CD4-positive, alpha-beta T cell (primary cell): ENCODE results near the gene MED9. TPM values are rescaled to one million over a fixed set of nuclear protein-coding genes. Genes with fewer than 3 reads are reported as not detected.

Experiments
- ATAC-seq: fragments of 200-7000 bp; cut with Tn5 transposase; one replicate; pipeline ENCODE4 v1.10.0; 2022; ENCODE audit warnings: mild to moderate bottlenecking; ENCODE audit not compliant: poor library complexity
- CTCF ChIA-PET: fragments of 350-600 bp; sonication (Branson Sonifier 250); formaldehyde crosslinking; loops from one replicate; lab custom pipeline; 2021; ENCODE audit warnings: antibody characterized with exemption, inconsistent platforms; lab: Charles Lee
- POLR2A ChIA-PET: fragments of 350-600 bp; sonication (Branson Sonifier 250); formaldehyde crosslinking; loops from one replicate; lab custom pipeline; 2021; ENCODE audit warnings: antibody characterized with exemption, inconsistent platforms; lab: Charles Lee
- DNase-seq, 14 experiments: peaks; one replicate each; pipeline ENCODE4 v3.0.0-alpha.2; 2013 to 2020; ENCODE audit warnings: mixed read lengths in 2 of 14
- H3K27ac ChIP-seq, 2 donors: one replicate each; pipeline versions ENCODE4 v1.5.1 to v1.7.0; 2013; ENCODE audit warnings: low read length in 2 of 2, low read depth in 1 of 2, mild to moderate bottlenecking in 1 of 2
- H3K27me3 ChIP-seq, 2 experiments: 1 replicate in 1 of 2; 2 replicates in 1 of 2; pipeline versions ENCODE4 v1.6.1 to v1.7.0; 2013; ENCODE audit warnings: low read length in 2 of 2, control low read depth in 1 of 2, mild to moderate bottlenecking in 1 of 2, moderate library complexity in 1 of 2; ENCODE audit not compliant: insufficient read depth in 2 of 2, control insufficient read depth in 1 of 2
- H3K36me3 ChIP-seq: one replicate; pipeline ENCODE4 v1.6.1; 2013; ENCODE audit warnings: low read length, control low read depth; ENCODE audit not compliant: insufficient read depth
- H3K4me1 ChIP-seq: one replicate; pipeline ENCODE4 v1.6.1; 2013; ENCODE audit warnings: low read length, control low read depth; ENCODE audit not compliant: insufficient read depth
- H3K4me3 ChIP-seq: one replicate; pipeline ENCODE4 v1.5.1; 2013; ENCODE audit warnings: mild to moderate bottlenecking, low read length, moderate library complexity
- H3K9me3 ChIP-seq, 2 experiments: 1 replicate in 1 of 2; 2 replicates in 1 of 2; pipeline versions ENCODE4 v1.6.1 to v1.7.0; 2013; ENCODE audit warnings: low read length in 2 of 2, mild to moderate bottlenecking in 2 of 2, control low read depth in 1 of 2, moderate library complexity in 1 of 2; ENCODE audit not compliant: control insufficient read depth in 1 of 2, insufficient read depth in 1 of 2
- H3K27ac Mint-ChIP-seq: one replicate; pipeline ENCODE4 v1.8.0; 2020; ENCODE audit warnings: mixed read lengths
- H3K27me3 Mint-ChIP-seq: one replicate; pipeline ENCODE4 v1.8.0; 2021; ENCODE audit warnings: mixed read lengths
- H3K36me3 Mint-ChIP-seq: one replicate; pipeline ENCODE4 v1.8.0; 2021; ENCODE audit warnings: low read depth, mixed read lengths
- H3K4me1 Mint-ChIP-seq: one replicate; pipeline ENCODE4 v1.8.0; 2021; ENCODE audit warnings: low read depth, mixed read lengths
- H3K4me3 Mint-ChIP-seq: one replicate; pipeline ENCODE4 v1.8.0; 2020; ENCODE audit warnings: mild to moderate bottlenecking, mixed read lengths
- H3K9me3 Mint-ChIP-seq: one replicate; pipeline ENCODE4 v1.8.0; 2020; ENCODE audit warnings: mixed read lengths
- CTCF ChIP-seq: fragments of 200-600 bp; IDR thresholded peaks from one replicate; pipeline ENCODE4 v1.8.0; 2022; ENCODE audit warnings: antibody characterized with exemption, mild to moderate bottlenecking
- intact Hi-C, 2 experiments: fragments of 100-400 bp; cut with DNase I in 1 of 2; cut with micrococcal nuclease in 1 of 2; formaldehyde crosslinking; loops; one replicate each; pipeline versions ENCODE4 v1.15.1 to v1.9.0; 2023 to 2025; cut with DNase I, micrococcal nuclease
- total RNA-seq, 174 experiments: library from RNA in 2 of 174; stranded (reverse) in 2 of 174; gene quantifications; one replicate each; pipeline ENCODE4 v1.2.3 and lab custom pipeline; 2021 to 2026

Gene MED9
- total RNA-seq, 2 experiments from 2014 or later: 27.0 to 27.9 TPM

- H3K27me3 Mint-ChIP-seq: no peaks in the 10 kb centered on the region
- CTCF ChIA-PET: interaction anchor here (1.5 kb wide), 1 partner anchor 85 kb away, joined by 7 read pairs; no protein-coding TSS in a partner anchor
- peak; percentile 67 for ATAC-seq
- no peak overlapping the region for H3K27ac Mint-ChIP-seq
- H3K36me3 Mint-ChIP-seq: no peaks in the 10 kb centered on the region
- no peaks in the 10 kb centered on the region for H3K27me3 ChIP-seq
- H3K27ac ChIP-seq: no peak overlapping the region
- H3K4me1 Mint-ChIP-seq: peaks cover 11% of the 10 kb centered on the region
- no peak overlapping the region for H3K4me3 Mint-ChIP-seq
- H3K9me3 ChIP-seq: no peaks in the 10 kb centered on the region
- H3K4me3 ChIP-seq: no peak overlapping the region
- no peaks in the 10 kb centered on the region for H3K9me3 Mint-ChIP-seq
- peaks cover 6% of the 10 kb centered on the region for H3K4me1 ChIP-seq
- DNase-seq: peak; percentile 58 to 88 (median 73)
- H3K36me3 ChIP-seq: no peaks in the 10 kb centered on the region
- peak; percentile 83 for TF ChIP-seq CTCF
- POLR2A ChIA-PET: interaction anchor here (1.0 kb wide), 1 partner anchor 85 kb away, joined by 3 read pairs; no protein-coding TSS in a partner anchor
- intact Hi-C loops: loop anchor here (1.0 to 5.0 kb wide), 4 partner anchors 48 to 203 kb away; no protein-coding TSS in a partner anchor
Measured at GRCh38 chr17:17440010-17440843, 36.6 kb upstream of the MED9 start.

- POLR2A ChIA-PET: no interaction called here
- Mint-ChIP-seq H3K36me3 (no peaks in the 10 kb centered on the region), H3K4me1 (peaks cover 11% of the 10 kb centered on the region), H3K27me3 (no peaks in the 10 kb centered on the region), H3K27ac (no peak overlapping the region), H3K4me3 (no peak overlapping the region), H3K9me3 (no peaks in the 10 kb centered on the region)
- H3K4me3 ChIP-seq: no peak overlapping the region
- CTCF ChIA-PET: interaction anchor here (1.5 kb wide), 1 partner anchor 86 kb away, joined by 7 read pairs; no protein-coding TSS in a partner anchor
- intact Hi-C loops: loop anchor here (1.0 to 5.0 kb wide), 4 partner anchors 49 to 202 kb away; no protein-coding TSS in a partner anchor
- peaks cover 6% of the 10 kb centered on the region for H3K4me1 ChIP-seq
- ATAC-seq (no peak), DNase-seq (no peak)
- no peaks in the 10 kb centered on the region for H3K36me3 ChIP-seq
- TF ChIP-seq CTCF: no peak
- no peaks in the 10 kb centered on the region for H3K27me3 ChIP-seq
- no peaks in the 10 kb centered on the region for H3K9me3 ChIP-seq
- H3K27ac ChIP-seq: no peak overlapping the region
Measured at GRCh38 chr17:17440938-17441675, 35.7 kb upstream of the MED9 start.

GRCh38 chr17:17443173-17443572 lies 33.6 kb upstream of the MED9 start:
- POLR2A ChIA-PET: no interaction called here
- Histone ChIP-seq H3K36me3 (no peaks in the 10 kb centered on the region), H3K4me1 (peaks cover 6% of the 10 kb centered on the region), H3K27me3 (no peaks in the 10 kb centered on the region), H3K27ac (no peak overlapping the region), H3K9me3 (no peaks in the 10 kb centered on the region), H3K4me3 (no peak overlapping the region)
- CTCF ChIA-PET: no interaction called here
- Mint-ChIP-seq H3K4me1 (peaks cover 11% of the 10 kb centered on the region), H3K27me3 (no peaks in the 10 kb centered on the region), H3K36me3 (no peaks in the 10 kb centered on the region), H3K4me3 (no peak overlapping the region), H3K9me3 (no peaks in the 10 kb centered on the region), H3K27ac (no peak overlapping the region)
- DNase-seq: no peak
- intact Hi-C loops: loop anchor here in 1 of 2 experiments (5.0 kb wide), 1 partner anchor 51 kb away; no protein-coding TSS in a partner anchor
- no peak for TF ChIP-seq CTCF
- ATAC-seq: no peak
